Cardiac ventricle fibroblast (primary cell): ENCODE results near the gene TMEM109. TPM values are rescaled to one million over a fixed set of nuclear protein-coding genes. Genes with fewer than 3 reads are reported as not detected.

Source experiments
- total RNA-seq: library from RNA; depleted of rRNA; stranded (reverse); fragments of >200 nt; gene quantifications from 2 replicates; pipeline ENCODE4 v1.2.3, GENCODE V29; 2015

TMEM109 gene
- total RNA-seq, result 54.5 and 59.8 TPM in 2 replicates

GRCh38 chr11:60913793-60914632, at the start of gene TMEM109:
TMEM109 (plus strand) TSS chr11:60914158; CDS start chr11:60919694, 5,536 bp downstream.

GRCh38 chr11:60866911-60867870, 46.8 kb upstream of the TMEM109 start, which contains the start of gene ZP1:
ZP1 (plus strand) TSS chr11:60867542; CDS start chr11:60867562, 20 bp downstream.

GRCh38 chr11:60906132-60906972, 7.6 kb upstream of the TMEM109 start, which contains the start of gene PRPF19:
PRPF19 (minus strand) TSS chr11:60906585; CDS start chr11:60906382, 203 bp downstream.

GRCh38 chr11:60924110-60924905, 10.3 kb downstream of the TMEM109 start, which contains the start of gene TMEM132A:
TMEM132A (plus strand) TSS chr11:60924460; CDS start chr11:60924634, 174 bp downstream.

GRCh38 chr11:60951904-60952741, 38.2 kb downstream of the TMEM109 start, which contains the start of gene SLC15A3:
SLC15A3 (minus strand) TSS chr11:60952176; CDS start chr11:60951551, 625 bp downstream.

GRCh38 chr11:60971520-60971919, 57.6 kb downstream of the TMEM109 start, which contains the start of gene CD6:
CD6 (plus strand) TSS chr11:60971680; CDS start chr11:60971866, 186 bp downstream.

Other genes starting within 250 kb of the TMEM109 start
- not detected in 2 replicates for gene MS4A8, start 214.5 kb upstream of the TMEM109 start, total RNA-seq
- gene MS4A18, start 189.4 kb upstream of the TMEM109 start, total RNA-seq, result not detected in 2 replicates
- gene MS4A15, start 157.3 kb upstream of the TMEM109 start, total RNA-seq, result not detected in 2 replicates
- not detected in 2 replicates for gene MS4A10, start 128.8 kb upstream of the TMEM109 start, total RNA-seq
- 19.7 and 23.0 TPM in 2 replicates for gene CCDC86, start 72.0 kb upstream of the TMEM109 start, total RNA-seq
- 0.29 TPM in 1 of 2 replicates, not detected in the other for gene PTGDR2, start 58.2 kb upstream of the TMEM109 start, total RNA-seq
- gene ZP1, start 46.6 kb upstream of the TMEM109 start, total RNA-seq, result 1.0 and 1.9 TPM in 2 replicates
- gene PRPF19, start 7.6 kb upstream of the TMEM109 start, total RNA-seq, result 60.6 and 66.8 TPM in 2 replicates
- gene TMEM132A, start 10.3 kb downstream of the TMEM109 start, total RNA-seq, result 15.1 and 16.9 TPM in 2 replicates
- 9.0 and 17.3 TPM in 2 replicates for gene SLC15A3, start 38.0 kb downstream of the TMEM109 start, total RNA-seq
- gene CD6, start 57.5 kb downstream of the TMEM109 start, total RNA-seq, result not detected in 2 replicates
- gene CD5, start 188.3 kb downstream of the TMEM109 start, total RNA-seq, result not detected in 2 replicates
- gene VPS37C, start 247.3 kb downstream of the TMEM109 start, total RNA-seq, result 6.0 and 8.5 TPM in 2 replicates